GM18951 (cell line): ENCODE data around the gene DNASE1L2.
A peak's percentile ranks its signal among the peaks of the same experiment; 100 is the strongest.

Experiments
- POLR2A ChIP-seq: IDR thresholded peaks from 4 replicates; pipeline ENCODE4 v1.6.1; 2011; ENCODE audit warnings: mild to moderate bottlenecking; ENCODE audit not compliant: insufficient read length, insufficient read depth; ENCODE audit errors: extremely low read depth
- in situ Hi-C: fragments of 300-500 bp; cut with MboI; formaldehyde crosslinking; loops from one replicate; pipeline ENCODE4 v1.12.0; 2022; ENCODE audit warnings: low sequenced_read_pairs, mixed read lengths, inconsistent platforms; ENCODE audit not compliant: unreplicated experiment

DNASE1L2 gene

GRCh38 chr16:2206780-2207433 is 29.3 kb upstream of the DNASE1L2 start:
- peak; percentile 9 for TF ChIP-seq POLR2A
- in situ Hi-C loops: no loop called here

GRCh38 chr16:2207872-2208271 is 28.4 kb upstream of the DNASE1L2 start:
- in situ Hi-C loops: no loop called here

DNA sequence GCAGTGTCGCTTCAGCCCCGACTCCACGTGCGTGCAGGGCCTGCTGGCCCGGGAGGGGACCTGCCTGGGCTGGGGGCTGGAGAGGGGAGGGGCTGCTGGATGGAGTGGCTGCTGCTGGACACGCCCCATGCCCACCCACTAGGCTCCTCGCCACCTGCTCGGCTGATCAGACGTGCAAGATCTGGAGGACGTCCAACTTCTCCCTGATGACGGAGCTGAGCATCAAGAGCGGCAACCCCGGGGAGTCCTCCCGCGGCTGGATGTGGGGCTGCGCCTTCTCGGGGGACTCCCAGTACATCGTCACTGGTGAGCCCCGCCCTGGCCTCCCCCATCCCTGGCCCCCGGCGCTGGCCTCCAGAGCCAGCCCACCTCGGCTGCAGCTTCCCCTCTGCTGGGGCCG is 27.9 kb upstream of the DNASE1L2 start:
- TF ChIP-seq POLR2A: no peak
- in situ Hi-C loops: no loop called here

More at GRCh38 chr16:2207872-2208271, 28.4 kb upstream of the DNASE1L2 start:
- no peak for TF ChIP-seq POLR2A

DNA sequence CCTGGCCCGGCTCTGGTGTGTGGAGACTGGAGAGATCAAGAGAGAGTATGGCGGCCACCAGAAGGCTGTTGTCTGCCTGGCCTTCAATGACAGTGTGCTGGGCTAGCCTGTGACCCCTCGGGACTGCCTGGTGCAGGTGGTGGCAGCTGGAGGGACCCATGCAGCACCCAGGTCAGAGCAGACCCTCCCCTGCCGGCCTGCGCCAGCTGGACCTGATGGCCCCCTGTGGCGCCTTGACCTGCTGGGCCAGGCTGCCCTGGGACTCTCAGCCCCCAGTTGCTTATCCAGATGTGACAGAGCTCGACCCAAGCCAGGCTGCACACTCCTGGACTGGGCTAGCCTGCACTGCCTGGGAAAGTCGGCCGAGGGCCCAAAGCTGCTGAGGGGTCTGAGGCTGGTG is 27.5 kb upstream of the DNASE1L2 start:
- in situ Hi-C loops: no loop called here
- no peak for TF ChIP-seq POLR2A

GRCh38 chr16:2209258-2210008 is 26.8 kb upstream of the DNASE1L2 start:
- no peak for TF ChIP-seq POLR2A
- in situ Hi-C loops: no loop called here

DNA sequence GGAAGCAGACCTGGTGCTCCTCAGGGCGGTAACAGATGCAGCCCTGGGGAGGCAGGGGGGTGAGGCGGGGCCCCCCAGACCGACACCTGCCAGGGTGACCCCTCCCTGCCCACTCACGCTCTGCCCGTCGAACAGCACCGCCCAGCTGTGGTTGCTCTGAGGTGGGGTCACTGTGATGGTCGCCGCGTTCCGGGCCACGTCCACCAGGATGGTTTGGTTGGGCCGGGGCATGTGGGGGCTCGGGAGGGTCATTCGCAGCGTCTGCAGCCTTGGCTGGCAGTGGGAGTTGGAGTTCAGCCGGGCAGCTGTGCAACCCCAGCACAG is 26.3 kb upstream of the DNASE1L2 start:
- no peak for TF ChIP-seq POLR2A
- in situ Hi-C loops: no loop called here

- in situ Hi-C loops: no loop called here
Observed at GRCh38 chr16:2210386-2211365, 25.6 kb upstream of the DNASE1L2 start, which contains the start of gene BRICD5. Gene BRICD5 (minus strand): TSS chr16:2210863. CDS start chr16:2210833, 30 bp downstream.

GRCh38 chr16:2211923-2212347 is 24.3 kb upstream of the DNASE1L2 start:
- in situ Hi-C loops: no loop called here
- TF ChIP-seq POLR2A: no peak

More at GRCh38 chr16:2210386-2211365, 25.6 kb upstream of the DNASE1L2 start, which contains the start of gene BRICD5:
- no peak for TF ChIP-seq POLR2A

DNA sequence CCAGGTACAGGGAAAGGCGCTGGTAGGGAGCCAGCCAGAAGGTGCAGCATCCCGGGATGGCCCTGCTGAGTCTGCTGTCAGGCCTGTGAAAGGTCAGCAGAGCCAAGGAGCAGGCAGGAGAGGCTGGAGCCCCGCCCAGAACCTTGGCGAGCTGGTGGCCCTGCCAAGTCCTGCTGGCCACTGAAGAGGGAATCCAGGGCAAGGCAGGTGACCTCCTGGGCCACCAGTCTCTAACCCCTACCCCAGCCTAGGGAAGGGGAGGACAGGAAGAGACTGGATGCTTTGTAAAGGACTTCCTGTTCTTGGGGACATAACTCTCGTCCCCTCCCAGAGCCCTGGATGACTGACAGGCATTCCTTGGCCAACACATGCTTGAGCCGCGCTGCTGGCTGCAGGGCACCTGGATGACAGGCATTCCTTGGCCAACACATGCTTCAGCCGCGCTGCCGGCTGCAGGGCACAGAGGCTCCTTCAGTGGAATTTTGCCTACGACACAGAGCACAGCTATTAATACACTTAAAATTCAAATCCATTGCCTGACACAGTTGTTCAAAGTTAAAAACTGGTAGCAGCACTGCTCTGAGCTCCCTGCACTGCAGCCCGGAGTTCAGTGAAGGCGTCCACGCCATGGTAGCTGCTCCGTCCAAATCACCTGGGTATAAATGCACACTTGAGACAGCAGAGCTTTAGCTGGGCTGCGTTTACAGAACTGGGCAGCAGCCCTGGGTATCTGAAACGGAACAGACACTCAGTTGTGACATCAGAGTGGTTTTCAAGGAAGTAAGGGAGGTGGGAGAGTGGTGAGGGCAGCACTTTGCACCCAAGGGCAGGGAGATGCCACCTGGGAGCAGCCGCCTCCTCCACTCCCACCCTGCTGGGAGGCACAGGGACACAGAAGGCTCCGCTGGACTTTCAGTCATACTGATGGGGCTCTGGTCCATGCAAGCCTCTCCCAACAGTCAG is 23.6 kb upstream of the DNASE1L2 start:
- in situ Hi-C loops: no loop called here
- TF ChIP-seq POLR2A: no peak

- no peak for TF ChIP-seq POLR2A
- in situ Hi-C loops: no loop called here
Observed at GRCh38 chr16:2213817-2214718, 22.2 kb upstream of the DNASE1L2 start.

GRCh38 chr16:2214719-2214968 is 21.6 kb upstream of the DNASE1L2 start, which contains the start of gene PGP:
Gene PGP (minus strand): TSS chr16:2214840. CDS start chr16:2214777, 63 bp downstream.
- in situ Hi-C loops: no loop called here
- no peak for TF ChIP-seq POLR2A

DNA sequence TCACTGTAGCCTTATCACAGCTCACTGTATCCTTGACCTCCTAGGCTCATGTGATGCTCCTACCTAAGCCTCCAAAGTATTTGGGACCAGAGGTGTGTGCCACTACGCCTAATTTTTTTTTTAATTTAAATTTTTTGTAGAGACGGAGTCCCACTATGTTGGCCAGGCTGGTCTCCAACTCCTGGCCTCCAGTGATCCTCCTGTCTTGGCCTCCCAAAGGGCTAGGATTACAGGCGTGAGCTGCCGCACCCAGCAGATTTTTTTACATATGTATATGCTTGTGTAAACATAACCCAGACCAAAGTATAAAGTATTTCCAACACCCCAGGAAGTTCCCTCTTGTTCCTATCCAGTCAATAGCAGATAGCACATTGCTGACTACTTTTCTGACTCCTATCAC is 19.9 kb upstream of the DNASE1L2 start:
- no peak for TF ChIP-seq POLR2A
- in situ Hi-C loops: no loop called here
